ENCODE measurements around the gene DYRK1A.

Gene DYRK1A

GRCh38 chr21:37419228-37419906, 52.8 kb downstream of the DYRK1A start:
- no peak for DNase-seq (ENCODE audit: low read depth)

- no peak for DNase-seq (ENCODE audit: low read depth)
Observed at GRCh38 chr21:37421306-37421705, 54.7 kb downstream of the DYRK1A start.

DNA sequence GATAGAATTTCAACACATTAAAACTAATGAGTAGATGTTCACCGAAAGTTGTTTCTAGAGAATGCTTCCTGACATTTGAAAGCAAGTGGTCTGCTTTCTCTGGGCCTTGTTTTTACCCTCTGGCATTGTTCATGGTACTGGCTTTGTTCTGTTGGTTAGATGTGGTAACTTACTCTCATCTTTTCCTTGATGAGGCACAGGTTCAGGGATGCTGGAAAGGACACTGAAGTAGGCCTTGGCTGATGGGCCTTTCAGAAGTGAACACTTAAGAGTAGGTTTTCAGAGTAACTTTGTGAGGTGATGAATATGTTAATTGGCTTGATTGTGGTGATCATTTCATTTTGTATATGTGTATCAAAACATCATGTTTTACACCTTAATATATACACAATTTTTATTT, 55.8 kb downstream of the DYRK1A start:
- DNase-seq (ENCODE audit: low read depth) = no peak

- no peak for DNase-seq (ENCODE audit: low read depth)
Observed at GRCh38 chr21:37423103-37423502, 56.5 kb downstream of the DYRK1A start.

DNA sequence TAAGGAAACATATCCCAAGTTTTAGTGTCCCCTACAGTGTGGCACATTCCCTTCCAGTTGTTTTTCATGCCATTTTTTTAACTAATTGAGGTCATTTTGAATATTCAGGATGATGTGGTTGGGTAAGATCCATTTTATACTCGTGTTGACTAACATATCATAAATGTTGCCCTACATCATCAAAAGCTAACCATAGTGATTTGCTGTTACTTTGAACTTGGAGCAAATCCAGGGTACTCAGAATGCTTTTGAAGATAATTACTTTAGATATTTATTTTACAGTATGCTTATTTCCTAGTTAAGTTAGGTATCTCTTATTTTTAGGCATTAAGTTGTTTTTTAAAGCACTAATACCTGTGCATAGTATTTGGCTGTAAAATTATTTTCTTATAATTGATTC, 57.8 kb downstream of the DYRK1A start:
- no peak for DNase-seq (ENCODE audit: low read depth)

DNA sequence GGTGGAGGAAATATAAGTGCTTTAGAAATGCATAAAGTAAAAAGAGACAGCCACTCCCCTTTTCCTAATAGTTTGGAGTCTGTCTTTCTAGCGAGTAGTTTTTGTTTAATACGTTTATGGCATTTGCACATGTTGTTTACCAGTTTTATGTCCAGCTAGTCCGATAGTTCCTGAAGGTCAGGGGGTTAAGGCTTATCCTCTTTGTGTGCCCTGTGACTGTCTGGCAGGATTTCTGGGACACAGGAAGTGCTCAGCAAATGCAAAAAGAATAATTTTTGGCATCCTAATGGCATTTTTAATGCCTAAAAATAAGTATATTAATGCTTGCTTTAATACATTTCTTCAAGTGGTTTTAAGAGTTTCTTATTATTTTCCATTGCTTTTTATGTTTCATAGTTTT, 58.4 kb downstream of the DYRK1A start:
- no peak for DNase-seq (ENCODE audit: low read depth)

GRCh38 chr21:37425684-37426083, 59.1 kb downstream of the DYRK1A start:
- DNase-seq (ENCODE audit: low read depth) = no peak

- no peak for DNase-seq (ENCODE audit: low read depth)
Observed at GRCh38 chr21:37427221-37427620, 60.6 kb downstream of the DYRK1A start.

GRCh38 chr21:37429356-37429755, 62.8 kb downstream of the DYRK1A start:
- DNase-seq (ENCODE audit: low read depth) = no peak

DNA sequence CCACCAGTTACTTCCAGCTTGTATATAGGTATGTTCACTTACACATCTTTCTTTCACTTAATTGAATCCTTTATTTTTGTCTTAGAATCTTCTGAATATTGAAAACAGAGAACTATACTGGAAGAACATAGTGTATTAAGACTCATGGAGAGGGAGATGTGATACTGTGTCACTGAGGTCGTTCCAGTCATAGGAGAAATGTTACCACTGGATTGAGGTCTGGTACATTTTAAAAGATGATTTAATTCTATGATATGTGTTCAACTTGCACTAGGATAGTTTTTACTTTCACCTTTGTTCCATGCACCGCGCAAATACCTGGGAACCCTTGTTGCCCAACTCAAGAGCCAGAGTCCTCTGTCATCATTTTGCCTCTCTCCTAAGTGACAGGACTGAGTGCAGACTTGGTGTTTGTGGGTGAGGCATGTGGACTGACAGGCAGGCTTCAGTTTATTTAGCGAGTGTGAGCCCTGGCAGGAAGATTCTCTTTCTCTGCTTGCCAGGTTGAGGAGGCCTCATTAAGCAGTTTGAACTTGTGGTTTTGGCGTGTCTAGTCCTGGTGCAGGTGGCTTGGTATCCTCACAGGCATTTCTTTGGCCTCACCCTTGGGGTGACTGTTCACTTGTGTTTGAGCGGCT, 63.7 kb downstream of the DYRK1A start:
- DNase-seq (ENCODE audit: low read depth) = no peak

GRCh38 chr21:37431243-37431642, 64.7 kb downstream of the DYRK1A start:
- DNase-seq (ENCODE audit: low read depth) = no peak

DNA sequence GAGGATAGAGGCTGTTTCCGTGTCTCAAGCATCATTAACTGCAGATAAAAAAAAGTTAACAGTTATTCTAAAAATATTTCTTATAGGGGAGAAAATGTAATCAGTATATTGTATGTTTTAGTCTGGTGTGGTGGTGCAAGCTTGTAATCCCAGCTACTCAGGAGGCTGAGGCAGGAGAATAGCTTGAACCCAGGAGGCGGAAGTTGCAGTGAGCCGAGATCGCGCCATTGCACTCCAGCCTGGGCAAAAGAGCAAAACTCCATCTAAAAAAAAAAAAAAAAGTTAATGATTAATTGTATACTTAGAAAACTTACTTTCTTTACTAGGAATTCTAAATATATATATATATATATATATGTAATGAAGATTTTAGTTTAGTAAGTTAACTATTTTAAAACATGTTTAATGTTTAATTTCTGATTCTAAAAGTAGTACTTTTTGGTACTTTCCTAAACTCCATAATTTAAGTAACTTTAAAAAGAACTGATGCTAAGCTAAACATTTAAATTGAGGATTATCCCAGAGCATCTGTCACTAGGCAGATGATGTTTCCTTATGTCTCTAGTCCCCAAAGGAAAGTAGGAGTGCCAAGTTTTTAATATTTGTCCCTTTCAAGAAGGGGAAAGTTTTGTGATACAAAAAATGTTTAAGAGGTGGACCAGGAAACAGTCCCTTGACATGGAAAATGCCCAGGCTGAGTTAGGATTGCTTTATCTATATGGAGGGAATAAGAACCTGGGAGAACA, 66.3 kb downstream of the DYRK1A start:
- DNase-seq (ENCODE audit: low read depth) = no peak

DNA sequence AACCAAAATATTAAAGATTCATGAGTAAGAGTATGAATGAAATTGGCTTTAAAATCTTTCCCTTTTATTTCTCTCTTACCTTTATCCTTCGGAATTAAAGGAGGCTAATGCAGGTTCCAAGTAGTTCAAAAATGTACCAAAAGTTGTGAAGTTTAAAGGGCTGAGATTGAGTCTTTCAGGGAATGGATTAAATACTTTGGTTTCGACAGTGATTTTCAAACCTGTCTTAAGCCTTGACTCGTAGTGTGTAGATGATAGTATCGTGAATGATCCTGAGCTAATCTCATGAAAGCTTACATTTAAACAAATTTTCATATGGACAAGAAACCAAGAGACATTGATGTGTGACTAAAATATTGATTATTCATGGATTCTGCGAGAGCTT, 66.9 kb downstream of the DYRK1A start:
- no peak for DNase-seq (ENCODE audit: low read depth)

GRCh38 chr21:37435120-37435519, 68.5 kb downstream of the DYRK1A start:
- DNase-seq (ENCODE audit: low read depth) = peak; percentile 26

DNA sequence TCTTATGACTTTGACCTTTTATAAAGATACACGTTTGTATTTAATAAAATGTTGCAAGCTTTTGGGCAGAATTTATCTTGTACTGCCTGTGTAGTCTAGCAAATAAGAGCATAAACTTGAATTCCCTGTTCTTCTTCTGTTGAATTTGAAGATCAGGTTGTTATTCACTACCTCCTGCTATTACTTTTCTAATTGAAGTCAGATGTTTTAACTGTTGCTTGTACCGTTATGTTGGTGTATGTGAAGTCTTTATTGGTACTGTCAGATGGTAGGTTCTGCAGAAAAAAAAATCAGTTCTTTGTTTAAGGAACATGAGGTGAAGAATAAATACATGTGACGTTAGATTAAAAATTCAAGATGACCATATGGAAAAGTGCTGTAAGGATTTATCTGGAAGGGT, 69.1 kb downstream of the DYRK1A start:
- DNase-seq (ENCODE audit: low read depth) = no peak

- DNase-seq (ENCODE audit: low read depth) = no peak
Observed at GRCh38 chr21:37436174-37436573, 69.6 kb downstream of the DYRK1A start.

DNA sequence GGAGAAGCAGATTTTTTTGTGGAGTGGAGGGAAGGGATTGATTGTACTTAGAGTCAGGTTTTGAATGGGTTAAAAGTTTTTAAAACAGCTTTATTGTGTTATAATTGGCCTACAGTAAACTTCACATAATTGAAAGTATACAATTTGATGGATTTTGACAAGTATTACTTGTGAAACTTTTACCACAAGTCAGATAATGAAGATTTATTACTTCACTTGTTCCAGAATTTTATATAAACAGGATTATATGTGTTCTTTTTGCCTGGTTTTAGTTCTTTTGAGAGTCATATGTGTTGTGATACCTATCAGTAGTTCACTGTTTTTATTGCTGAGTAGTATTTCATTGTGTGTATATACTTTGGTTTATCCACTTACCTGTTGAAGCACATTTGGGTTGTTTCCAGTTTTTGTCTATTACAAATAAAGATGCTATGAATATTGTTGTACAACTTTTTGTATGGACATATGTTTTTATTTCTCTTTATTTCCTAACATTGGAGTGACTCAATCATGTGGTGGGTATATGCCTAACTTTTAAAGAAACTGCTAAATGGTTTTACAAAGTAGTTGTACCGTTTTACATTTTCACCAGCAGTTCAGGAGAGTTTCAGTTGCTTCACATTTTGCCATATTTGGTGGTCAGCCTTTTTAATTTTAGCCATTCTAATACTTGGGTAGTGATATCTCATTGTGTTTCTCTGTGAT, 71.0 kb downstream of the DYRK1A start:
- no peak for DNase-seq (ENCODE audit: low read depth)

DNA sequence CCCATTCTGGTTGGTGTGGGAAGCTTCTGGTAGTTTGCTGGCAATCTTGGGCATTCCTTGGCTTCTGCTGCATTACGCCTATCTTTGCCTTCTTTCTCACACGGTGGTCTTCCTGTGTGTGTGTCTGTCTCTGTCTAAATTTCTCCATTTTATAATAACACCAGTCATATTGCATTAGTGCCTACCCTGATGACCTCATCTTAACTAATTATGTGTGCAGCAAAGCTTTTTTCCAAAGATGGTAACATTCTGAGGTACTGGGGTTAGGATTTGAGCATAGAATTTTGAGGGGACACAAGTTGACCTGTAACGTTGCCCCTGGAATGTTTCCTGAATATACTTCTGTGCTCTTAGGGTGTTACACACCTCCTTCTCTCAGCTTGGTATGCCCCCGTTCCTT, 77.1 kb downstream of the DYRK1A start:
- DNase-seq (ENCODE audit: low read depth) = no peak

DNA sequence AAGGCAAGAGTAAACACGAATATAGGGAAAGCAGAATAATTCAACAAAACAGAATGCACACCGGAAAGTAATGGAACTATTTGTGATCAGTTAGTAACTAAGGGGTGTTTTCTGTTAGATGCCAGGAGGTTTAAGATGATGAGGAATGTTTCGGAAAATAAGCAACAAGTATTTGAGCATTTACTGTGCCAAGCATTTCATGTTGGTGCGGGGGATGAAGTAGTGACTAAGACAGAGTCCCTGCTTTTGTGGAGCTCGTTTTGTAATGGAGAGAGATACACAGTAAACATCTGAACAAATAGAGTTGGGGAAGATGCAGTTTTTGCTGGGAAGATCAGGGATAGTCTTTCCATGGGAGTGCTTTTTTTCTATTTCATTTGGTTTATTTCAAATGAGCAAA, 78.7 kb downstream of the DYRK1A start:
- DNase-seq (ENCODE audit: low read depth) = no peak

- no peak for DNase-seq (ENCODE audit: low read depth)
Observed at GRCh38 chr21:37446552-37446951, 80.0 kb downstream of the DYRK1A start.

- no peak for DNase-seq (ENCODE audit: low read depth)
Observed at GRCh38 chr21:37447288-37447936, 80.8 kb downstream of the DYRK1A start.

- DNase-seq (ENCODE audit: low read depth) = no peak
Observed at GRCh38 chr21:37449302-37449937, 82.8 kb downstream of the DYRK1A start.

All from stimulated activated CD8-positive, alpha-beta memory T cell treated with anti-CD3 and anti-CD28 coated beads, Interleukin-12 subunit alpha, Interleukin-12 subunit beta, amount 100 ng/mL, for 1 hour (primary cell).